ENCODE data around the gene SASH3.

- TF ChIP-seq CSDC2 (CRISPR knock-in tag; IDR thresholded peaks at IDR 0.05) (no peak), PATZ1 (CRISPR knock-in tag; IDR thresholded peaks at IDR 0.05; ENCODE audit: borderline replicate concordance) (no peak), ZC3H10 (CRISPR knock-in tag; IDR thresholded peaks at IDR 0.05) (no peak), TCF4 (CRISPR knock-in tag; IDR thresholded peaks at IDR 0.05; ENCODE audit: borderline replicate concordance) (no peak), POU6F1 (CRISPR knock-in tag; IDR thresholded peaks at IDR 0.05; ENCODE audit: borderline replicate concordance, low read depth) (no peak), ISL1 (CRISPR knock-in tag; IDR thresholded peaks at IDR 0.05) (no peak), CREB5 (CRISPR knock-in tag; IDR thresholded peaks at IDR 0.05; ENCODE audit: low read depth) (no peak), ZNF8 (CRISPR knock-in tag; IDR thresholded peaks at IDR 0.05) (no peak), ZNF70 (CRISPR knock-in tag; IDR thresholded peaks at IDR 0.05) (no peak), RARB (CRISPR knock-in tag; IDR thresholded peaks at IDR 0.05) (no peak), ESRRG (CRISPR knock-in tag; IDR thresholded peaks at IDR 0.05) (no peak), ZFP30 (CRISPR knock-in tag; IDR thresholded peaks at IDR 0.05) (no peak)
These were observed 19.1 kb downstream of the SASH3 start for GRCh38 chrX:129798888-129799287.
